ENCODE data around the gene ITPR2.

Gene ITPR2

DNA sequence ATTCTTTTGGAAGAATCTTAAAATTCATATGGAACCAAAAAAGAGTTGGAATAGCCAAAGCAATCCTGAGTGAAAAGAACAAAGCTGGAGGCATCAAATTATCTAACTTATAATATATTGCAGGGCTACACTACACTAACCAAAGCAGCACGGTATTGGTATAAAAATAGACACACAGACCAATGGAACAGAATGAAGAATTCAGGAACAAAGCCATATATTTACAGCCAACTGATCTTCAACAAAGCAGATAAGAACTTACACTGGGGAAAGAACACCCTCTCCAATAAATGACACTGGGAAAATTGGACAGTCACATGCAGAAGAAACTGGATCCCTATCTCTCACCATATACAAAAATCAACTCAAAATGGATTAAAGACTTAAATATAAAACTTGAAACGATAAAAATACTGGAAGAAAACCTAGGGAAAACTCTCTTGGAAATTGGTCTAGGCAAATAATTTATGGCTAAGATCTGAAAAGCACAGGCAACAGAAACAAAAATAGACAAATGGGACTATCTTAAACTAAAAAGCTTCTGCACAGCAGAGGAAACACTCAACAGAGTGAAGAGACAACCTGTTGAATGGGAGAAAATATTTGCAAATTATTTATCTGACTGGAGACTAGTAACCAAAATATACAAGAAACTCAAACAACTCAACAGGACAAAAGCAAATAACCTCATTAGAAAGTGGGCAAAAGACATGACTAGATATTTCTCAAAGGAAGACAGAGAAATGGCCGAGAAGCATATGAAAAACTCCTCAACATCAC lies 286.3 kb downstream of the ITPR2 start:
- no peak for TF ChIP-seq SIN3A (IDR thresholded peaks at IDR 0.05; ENCODE audit: borderline replicate concordance, insufficient read depth, low read length)
- no peak for TF ChIP-seq POLR2AphosphoS5 (IDR thresholded peaks at IDR 0.05; ENCODE audit: low read depth, low read length)
- no peak for TF ChIP-seq FOXP2 (optimal IDR thresholded peaks at IDR 0.05; ENCODE audit: borderline replicate concordance, extremely low read depth, extremely low read length, insufficient read depth)
- no peak for TF ChIP-seq TAF1 (IDR thresholded peaks at IDR 0.05; ENCODE audit: borderline replicate concordance, insufficient read depth, low read length)
- TF ChIP-seq REST (IDR thresholded peaks at IDR 0.05; ENCODE audit: insufficient read depth in 1 of 2, low read depth in 2 of 2, low read length in 2 of 2), result no peak

- TF ChIP-seq FOXP2 (optimal IDR thresholded peaks at IDR 0.05; ENCODE audit: borderline replicate concordance, extremely low read depth, extremely low read length, insufficient read depth) (no peak), POLR2AphosphoS5 (IDR thresholded peaks at IDR 0.05; ENCODE audit: low read depth, low read length) (no peak), TAF1 (IDR thresholded peaks at IDR 0.05; ENCODE audit: borderline replicate concordance, insufficient read depth, low read length) (no peak), SIN3A (IDR thresholded peaks at IDR 0.05; ENCODE audit: borderline replicate concordance, insufficient read depth, low read length) (no peak), REST (IDR thresholded peaks at IDR 0.05; ENCODE audit: insufficient read depth in 1 of 2, low read depth in 2 of 2, low read length in 2 of 2) (no peak)
Measured at GRCh38 chr12:26539131-26539530, 293.9 kb downstream of the ITPR2 start.

GRCh38 chr12:26537651-26538050 lies 295.3 kb downstream of the ITPR2 start:
- TF ChIP-seq TAF1 (IDR thresholded peaks at IDR 0.05; ENCODE audit: borderline replicate concordance, insufficient read depth, low read length), result no peak
- TF ChIP-seq POLR2AphosphoS5 (IDR thresholded peaks at IDR 0.05; ENCODE audit: low read depth, low read length), result no peak
- no peak for TF ChIP-seq SIN3A (IDR thresholded peaks at IDR 0.05; ENCODE audit: borderline replicate concordance, insufficient read depth, low read length)
- TF ChIP-seq REST (IDR thresholded peaks at IDR 0.05; ENCODE audit: insufficient read depth in 1 of 2, low read depth in 2 of 2, low read length in 2 of 2), result no peak
- TF ChIP-seq FOXP2 (optimal IDR thresholded peaks at IDR 0.05; ENCODE audit: borderline replicate concordance, extremely low read depth, extremely low read length, insufficient read depth), result no peak

DNA sequence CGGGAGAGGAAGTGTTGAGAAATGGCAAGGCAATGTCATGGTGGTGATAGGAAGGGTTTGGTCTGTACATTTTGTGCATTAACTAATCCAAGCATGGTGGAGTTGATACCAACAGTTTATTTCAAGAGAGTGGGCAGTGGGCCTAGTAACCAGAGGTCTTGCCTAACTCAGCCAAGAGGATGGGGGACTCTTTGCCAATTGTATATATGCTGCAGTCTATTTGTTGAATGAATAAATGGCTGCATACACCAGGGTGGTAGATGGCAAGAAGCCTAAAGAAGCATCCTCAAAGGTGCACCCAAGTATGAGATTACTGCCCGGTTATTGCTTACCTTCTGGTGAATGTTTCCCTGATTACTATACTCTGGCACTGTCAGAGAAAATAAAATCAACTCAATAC lies 295.9 kb downstream of the ITPR2 start:
- no peak for TF ChIP-seq REST (IDR thresholded peaks at IDR 0.05; ENCODE audit: insufficient read depth in 1 of 2, low read depth in 2 of 2, low read length in 2 of 2)

DNA sequence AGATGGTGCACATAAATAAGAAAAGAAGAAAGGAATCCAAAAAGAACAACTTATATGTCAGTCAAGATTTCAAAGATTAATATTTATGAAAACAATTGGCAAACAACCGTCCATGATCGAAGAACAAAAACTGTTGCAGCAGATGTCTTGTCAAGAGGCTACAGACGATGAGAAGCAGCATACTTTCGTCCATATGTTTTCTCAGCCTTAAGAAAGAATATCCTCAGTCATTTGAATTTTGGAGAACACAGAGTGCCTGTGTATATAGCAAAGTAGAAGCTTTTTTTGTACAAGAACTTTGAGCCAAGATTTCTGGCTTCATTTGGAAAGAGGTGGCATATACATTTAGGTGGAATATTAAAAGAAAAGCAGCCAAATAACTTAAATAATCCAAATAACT lies 297.2 kb downstream of the ITPR2 start:
- TF ChIP-seq SIN3A (IDR thresholded peaks at IDR 0.05; ENCODE audit: borderline replicate concordance, insufficient read depth, low read length), result no peak
- TF ChIP-seq FOXP2 (optimal IDR thresholded peaks at IDR 0.05; ENCODE audit: borderline replicate concordance, extremely low read depth, extremely low read length, insufficient read depth), result no peak
- no peak for TF ChIP-seq POLR2AphosphoS5 (IDR thresholded peaks at IDR 0.05; ENCODE audit: low read depth, low read length)
- no peak for TF ChIP-seq REST (IDR thresholded peaks at IDR 0.05; ENCODE audit: insufficient read depth in 1 of 2, low read depth in 2 of 2, low read length in 2 of 2)
- TF ChIP-seq TAF1 (IDR thresholded peaks at IDR 0.05; ENCODE audit: borderline replicate concordance, insufficient read depth, low read length), result no peak

All from PFSK-1 (cell line).